Measurements from ENCODE around the gene WDR33.

- TF ChIP-seq, protein P1, sequence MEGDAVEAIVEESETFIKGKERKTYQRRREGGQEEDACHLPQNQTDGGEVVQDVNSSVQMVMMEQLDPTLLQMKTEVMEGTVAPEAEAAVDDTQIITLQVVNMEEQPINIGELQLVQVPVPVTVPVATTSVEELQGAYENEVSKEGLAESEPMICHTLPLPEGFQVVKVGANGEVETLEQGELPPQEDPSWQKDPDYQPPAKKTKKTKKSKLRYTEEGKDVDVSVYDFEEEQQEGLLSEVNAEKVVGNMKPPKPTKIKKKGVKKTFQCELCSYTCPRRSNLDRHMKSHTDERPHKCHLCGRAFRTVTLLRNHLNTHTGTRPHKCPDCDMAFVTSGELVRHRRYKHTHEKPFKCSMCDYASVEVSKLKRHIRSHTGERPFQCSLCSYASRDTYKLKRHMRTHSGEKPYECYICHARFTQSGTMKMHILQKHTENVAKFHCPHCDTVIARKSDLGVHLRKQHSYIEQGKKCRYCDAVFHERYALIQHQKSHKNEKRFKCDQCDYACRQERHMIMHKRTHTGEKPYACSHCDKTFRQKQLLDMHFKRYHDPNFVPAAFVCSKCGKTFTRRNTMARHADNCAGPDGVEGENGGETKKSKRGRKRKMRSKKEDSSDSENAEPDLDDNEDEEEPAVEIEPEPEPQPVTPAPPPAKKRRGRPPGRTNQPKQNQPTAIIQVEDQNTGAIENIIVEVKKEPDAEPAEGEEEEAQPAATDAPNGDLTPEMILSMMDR (IDR thresholded peaks at IDR 0.05): no peak
- no peak for TF ChIP-seq POLR2A (IDR thresholded peaks at IDR 0.05)
These were observed 134.1 kb downstream of the WDR33 start for GRCh38 chr2:127676906-127677305.

Measured in tibial nerve (tissue), 3 donors.